Measurements from ENCODE around the gene ACAP2. TPM values are rescaled to one million over a fixed set of nuclear protein-coding genes. Genes with fewer than 3 reads are reported as not detected.
"Not testable (repeated sequence)": the region's sequence is repeated elsewhere in the genome, so short reads cannot be mapped to it uniquely, and the experiment has no call there.

ACAP2 gene
- total RNA-seq, 1 donor from 2014 or later = 20.4 TPM

DNA sequence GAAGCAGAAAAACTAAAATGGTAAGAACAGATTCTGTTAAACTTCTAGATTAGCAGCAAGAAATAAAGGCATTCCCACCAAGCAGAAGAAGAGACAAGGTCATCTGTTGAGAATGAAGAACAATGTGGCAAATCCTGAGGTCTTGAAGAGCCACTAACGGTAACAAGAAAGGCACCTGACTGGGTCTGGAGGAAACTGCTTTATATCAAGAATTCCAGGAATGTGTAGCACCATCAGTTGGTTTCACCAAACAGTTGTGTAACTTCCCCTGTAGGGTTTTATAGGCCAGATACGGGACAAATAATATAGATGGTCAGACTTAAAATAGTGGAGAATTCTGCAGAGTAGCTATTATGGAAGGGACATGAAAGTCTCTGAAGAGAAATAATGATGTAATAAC is 57.3 kb downstream of the ACAP2 start:
- Histone ChIP-seq H3K36me3 (peaks cover 0 to 3% of the 10 kb centered on the region in 2 donors), H3K27ac (no peak overlapping the region), H3K4me1 (no peaks in the 10 kb centered on the region), H3K9me3 (no peaks in the 10 kb centered on the region), H3K27me3 (no peaks in the 10 kb centered on the region), H3K4me3 (no peak overlapping the region)
- DNase-seq (ENCODE audit: low spot score in 2 of 2) = no peak
- intact Hi-C loops (cut with DNase I) = no loop called here
- TF ChIP-seq, protein P1, sequence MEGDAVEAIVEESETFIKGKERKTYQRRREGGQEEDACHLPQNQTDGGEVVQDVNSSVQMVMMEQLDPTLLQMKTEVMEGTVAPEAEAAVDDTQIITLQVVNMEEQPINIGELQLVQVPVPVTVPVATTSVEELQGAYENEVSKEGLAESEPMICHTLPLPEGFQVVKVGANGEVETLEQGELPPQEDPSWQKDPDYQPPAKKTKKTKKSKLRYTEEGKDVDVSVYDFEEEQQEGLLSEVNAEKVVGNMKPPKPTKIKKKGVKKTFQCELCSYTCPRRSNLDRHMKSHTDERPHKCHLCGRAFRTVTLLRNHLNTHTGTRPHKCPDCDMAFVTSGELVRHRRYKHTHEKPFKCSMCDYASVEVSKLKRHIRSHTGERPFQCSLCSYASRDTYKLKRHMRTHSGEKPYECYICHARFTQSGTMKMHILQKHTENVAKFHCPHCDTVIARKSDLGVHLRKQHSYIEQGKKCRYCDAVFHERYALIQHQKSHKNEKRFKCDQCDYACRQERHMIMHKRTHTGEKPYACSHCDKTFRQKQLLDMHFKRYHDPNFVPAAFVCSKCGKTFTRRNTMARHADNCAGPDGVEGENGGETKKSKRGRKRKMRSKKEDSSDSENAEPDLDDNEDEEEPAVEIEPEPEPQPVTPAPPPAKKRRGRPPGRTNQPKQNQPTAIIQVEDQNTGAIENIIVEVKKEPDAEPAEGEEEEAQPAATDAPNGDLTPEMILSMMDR (IDR thresholded peaks at IDR 0.05) = no peak

- Histone ChIP-seq H3K36me3 (peaks cover 0 to 3% of the 10 kb centered on the region in 2 donors), H3K27ac (no peak overlapping the region), H3K9me3 (no peaks in the 10 kb centered on the region), H3K4me1 (no peaks in the 10 kb centered on the region), H3K27me3 (no peaks in the 10 kb centered on the region), H3K4me3 (no peak overlapping the region)
- intact Hi-C loops (cut with DNase I) = no loop called here
- TF ChIP-seq, protein P1 (IDR thresholded peaks at IDR 0.05) = no peak
- DNase-seq (ENCODE audit: low spot score in 2 of 2) = no peak
These were observed 57.9 kb downstream of the ACAP2 start for GRCh38 chr3:195384952-195385351.

GRCh38 chr3:195372220-195372619 is 70.6 kb downstream of the ACAP2 start:
- TF ChIP-seq, protein P1 (IDR thresholded peaks at IDR 0.05) = no peak
- H3K27ac ChIP-seq = no peak overlapping the region
- no peak for DNase-seq (ENCODE audit: low spot score in 2 of 2)
- H3K4me1 ChIP-seq = no peaks in the 10 kb centered on the region
- H3K9me3 ChIP-seq = no peaks in the 10 kb centered on the region
- intact Hi-C loops (cut with DNase I) = no loop called here
- H3K4me3 ChIP-seq = no peak overlapping the region
- H3K36me3 ChIP-seq = peaks cover 0 to 17% of the 10 kb centered on the region in 2 donors
- H3K27me3 ChIP-seq = no peaks in the 10 kb centered on the region

DNA sequence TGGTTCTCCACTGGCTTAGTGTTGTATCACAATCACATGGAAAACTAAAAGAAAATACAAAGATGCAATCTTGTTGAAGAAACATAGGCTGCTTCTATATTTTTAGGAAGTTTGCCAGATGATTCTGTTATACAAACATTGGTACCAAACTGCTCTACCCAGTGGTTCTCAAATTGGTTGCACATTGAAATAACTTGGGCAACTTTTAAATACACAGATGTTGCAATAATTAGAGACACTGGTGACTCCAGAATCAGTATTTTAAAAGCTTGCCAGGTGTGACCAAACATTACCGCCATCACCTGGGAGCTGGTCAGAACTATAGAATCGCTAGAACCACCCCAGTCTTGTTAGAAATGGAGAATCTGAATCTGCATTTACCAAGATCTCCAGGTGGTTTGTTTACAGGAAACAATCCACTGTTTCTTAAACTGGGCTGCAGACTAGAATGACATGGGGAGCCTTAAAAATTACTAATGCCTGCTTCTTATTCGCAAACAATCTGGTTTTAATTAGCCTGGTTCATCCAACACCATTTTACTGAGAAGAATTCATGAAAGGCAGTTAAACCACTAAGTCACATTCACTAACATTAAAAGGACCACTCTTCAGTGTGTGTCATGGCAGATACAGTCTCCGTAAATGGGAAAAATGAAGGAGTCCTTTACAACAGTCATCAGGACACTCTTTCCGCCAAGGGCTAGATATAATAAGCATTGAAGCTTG is 76.5 kb downstream of the ACAP2 start:
- Histone ChIP-seq H3K36me3 (peaks cover 0 to 5% of the 10 kb centered on the region in 2 donors), H3K9me3 (no peaks in the 10 kb centered on the region), H3K4me1 (no peaks in the 10 kb centered on the region), H3K4me3 (no peak overlapping the region), H3K27me3 (no peaks in the 10 kb centered on the region), H3K27ac (no peak overlapping the region)
- no peak for DNase-seq (ENCODE audit: low spot score in 2 of 2)
- intact Hi-C loops (cut with DNase I) = no loop called here
- TF ChIP-seq, protein P1 (IDR thresholded peaks at IDR 0.05) = no peak

DNA sequence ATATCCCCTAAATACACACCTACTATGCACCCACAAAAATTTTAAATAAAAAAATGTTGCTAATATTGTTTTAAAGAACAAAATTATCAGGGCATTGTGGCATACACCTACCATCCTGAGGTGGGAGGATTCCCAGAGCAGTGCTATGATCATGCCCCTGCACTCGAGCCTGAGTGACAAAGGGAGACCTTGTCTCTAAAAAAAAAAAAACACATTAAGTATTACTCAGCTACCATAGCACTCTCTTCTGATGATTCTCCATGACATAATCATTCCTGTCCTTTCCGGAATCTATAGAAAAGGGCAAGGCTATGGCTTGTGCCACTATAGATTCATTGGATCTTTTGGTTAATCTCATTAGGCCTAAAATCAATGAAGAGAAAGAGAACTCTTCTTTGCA is 77.4 kb downstream of the ACAP2 start:
- Histone ChIP-seq H3K27me3 (no peaks in the 10 kb centered on the region), H3K36me3 (peaks cover 0 to 5% of the 10 kb centered on the region in 2 donors), H3K9me3 (no peaks in the 10 kb centered on the region), H3K4me1 (no peaks in the 10 kb centered on the region), H3K27ac (no peak overlapping the region), H3K4me3 (no peak overlapping the region)
- TF ChIP-seq, protein P1 (IDR thresholded peaks at IDR 0.05) = no peak
- intact Hi-C loops (cut with DNase I) = no loop called here
- DNase-seq (ENCODE audit: low spot score in 2 of 2) = no peak

DNA sequence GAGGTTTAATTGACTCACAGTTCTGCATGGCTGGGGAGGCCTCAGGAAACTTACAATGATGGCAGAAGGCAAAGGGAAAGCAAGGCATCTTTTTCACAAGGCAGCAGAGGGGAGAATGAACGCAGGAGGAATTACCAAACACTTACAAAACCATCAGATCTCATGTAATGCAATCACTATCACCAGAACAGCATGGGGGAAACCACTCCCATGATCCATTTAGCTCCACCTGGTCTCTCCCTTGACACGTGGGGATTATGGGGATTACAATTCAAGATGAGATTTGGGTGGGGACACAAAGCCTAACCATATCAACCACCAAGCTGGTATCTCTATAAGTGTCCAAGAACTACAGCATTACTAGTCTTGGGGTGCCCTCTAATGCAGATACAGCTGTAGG is 85.0 kb downstream of the ACAP2 start:
- H3K27me3 ChIP-seq; intact Hi-C loops (cut with DNase I); H3K36me3 ChIP-seq; H3K4me1 ChIP-seq; H3K4me3 ChIP-seq; H3K9me3 ChIP-seq; DNase-seq (ENCODE audit: low spot score in 2 of 2); H3K27ac ChIP-seq: not testable (repeated sequence)

Data from ascending aorta (tissue), 2 donors.